HUES64 (cell line): ENCODE results near the gene SRCAP.

Experiments used
- H3K27ac ChIP-seq: 2 replicates; pipeline ENCODE4 v1.7.0; 2013; ENCODE audit warnings: low read depth, low read length, inconsistent platforms
- H3K27me3 ChIP-seq: 2 replicates; pipeline ENCODE4 v1.6.1; 2013; ENCODE audit warnings: mild to moderate bottlenecking, low read length; ENCODE audit not compliant: insufficient read depth
- H3K36me3 ChIP-seq: 2 replicates; pipeline ENCODE4 v1.6.1; 2013; ENCODE audit warnings: mild to moderate bottlenecking, low read length; ENCODE audit not compliant: insufficient read depth
- H3K4me1 ChIP-seq: 2 replicates; pipeline ENCODE4 v1.6.1; 2013; ENCODE audit warnings: mild to moderate bottlenecking, low read length, moderate library complexity; ENCODE audit not compliant: insufficient read depth
- H3K4me3 ChIP-seq: 2 replicates; pipeline ENCODE4 v1.5.1; 2013; ENCODE audit warnings: mild to moderate bottlenecking, low read length, moderate library complexity
- H3K9ac ChIP-seq: 2 replicates; pipeline ENCODE4 v1.6.1; 2013; ENCODE audit warnings: mild to moderate bottlenecking, low read depth, low read length
- H3K9me3 ChIP-seq: 2 replicates; pipeline ENCODE4 v1.6.1; 2013; ENCODE audit warnings: low read depth, low read length; ENCODE audit not compliant: insufficient read depth
- WGBS: fragments of 150-250, 120-280 bp; methylation state at CpG from one replicate; pipeline ENCODE4 v1.1.7; 2013; ENCODE audit warnings: missing lambda C conversion rate; 5-methylcytosine and 5-hydroxymethylcytosine counted together

Gene SRCAP

GRCh38 chr16:30722916-30723315 is 23.9 kb downstream of the SRCAP start:
- peaks cover 86% of the 10 kb centered on the region for H3K36me3 ChIP-seq
- H3K9ac ChIP-seq, result no peak overlapping the region
- no peak overlapping the region for H3K4me3 ChIP-seq
- no peaks in the 10 kb centered on the region for H3K9me3 ChIP-seq
- no peaks in the 10 kb centered on the region for H3K27me3 ChIP-seq
- H3K4me1 ChIP-seq, result 0 out of 2 replicates have a peak, but pooled peaks cover under 1% of the 10 kb centered on the region
- no peak overlapping the region for H3K27ac ChIP-seq
- 95% methylated on average over 10 of the region's 10 CpGs for WGBS

- no peaks in the 10 kb centered on the region for H3K27me3 ChIP-seq
- WGBS, result 95% methylated on average over 12 of the region's 12 CpGs
- peaks cover 89% of the 10 kb centered on the region for H3K36me3 ChIP-seq
- H3K27ac ChIP-seq, result no peak overlapping the region
- no peak overlapping the region for H3K9ac ChIP-seq
- peaks cover 6% of the 10 kb centered on the region; the same call in 1 of the 2 replicates for H3K4me1 ChIP-seq
- no peaks in the 10 kb centered on the region for H3K9me3 ChIP-seq
- no peak overlapping the region for H3K4me3 ChIP-seq
Observed at GRCh38 chr16:30723725-30724355, 24.9 kb downstream of the SRCAP start.

GRCh38 chr16:30724641-30725417 is 25.9 kb downstream of the SRCAP start:
- Histone ChIP-seq H3K9ac (no peak overlapping the region), H3K36me3 (peaks cover 92% of the 10 kb centered on the region), H3K9me3 (no peaks in the 10 kb centered on the region), H3K27me3 (no peaks in the 10 kb centered on the region), H3K4me1 (peaks cover 6% of the 10 kb centered on the region; the same call in 1 of the 2 replicates), H3K27ac (no peak overlapping the region), H3K4me3 (no peak overlapping the region)
- 95% methylated on average over 19 of the region's 23 CpGs for WGBS

GRCh38 chr16:30725418-30725792 is 26.4 kb downstream of the SRCAP start:
- H3K4me3 ChIP-seq, result no peak overlapping the region
- no peak overlapping the region for H3K9ac ChIP-seq
- H3K27ac ChIP-seq, result no peak overlapping the region
- peaks cover 91% of the 10 kb centered on the region for H3K36me3 ChIP-seq
- no peaks in the 10 kb centered on the region for H3K27me3 ChIP-seq
- 100% methylated on average over 2 of the region's 3 CpGs for WGBS
- no peaks in the 10 kb centered on the region for H3K9me3 ChIP-seq
- H3K4me1 ChIP-seq, result peaks cover 6% of the 10 kb centered on the region; the same call in 1 of the 2 replicates

DNA sequence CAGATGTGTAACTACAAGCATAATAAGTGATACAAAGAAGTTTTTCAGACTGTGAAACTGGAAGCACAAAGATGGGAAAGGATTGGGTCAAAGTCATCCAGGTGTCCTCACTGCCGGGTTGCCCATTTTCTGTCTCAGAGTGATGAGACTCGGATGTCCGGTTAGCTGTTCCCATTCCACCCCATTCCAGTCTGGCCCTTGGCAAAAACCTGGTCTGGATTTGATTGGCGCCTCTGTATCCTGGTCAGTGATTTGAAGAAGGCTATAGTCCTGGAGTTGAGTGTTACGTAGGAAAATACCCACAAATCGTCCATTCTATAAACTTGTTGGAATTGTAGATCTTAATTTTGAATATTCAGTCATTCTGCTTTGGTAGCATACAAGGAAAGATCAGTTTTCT is 29.4 kb downstream of the SRCAP start:
- no peaks in the 10 kb centered on the region for H3K27me3 ChIP-seq
- 93% methylated on average over 6 of the region's 6 CpGs for WGBS
- H3K9ac ChIP-seq, result no peak overlapping the region
- H3K9me3 ChIP-seq, result no peaks in the 10 kb centered on the region
- peaks cover 84% of the 10 kb centered on the region for H3K36me3 ChIP-seq
- H3K4me1 ChIP-seq, result peaks cover 6% of the 10 kb centered on the region; the same call in 1 of the 2 replicates
- H3K27ac ChIP-seq, result no peak overlapping the region
- H3K4me3 ChIP-seq, result no peak overlapping the region

DNA sequence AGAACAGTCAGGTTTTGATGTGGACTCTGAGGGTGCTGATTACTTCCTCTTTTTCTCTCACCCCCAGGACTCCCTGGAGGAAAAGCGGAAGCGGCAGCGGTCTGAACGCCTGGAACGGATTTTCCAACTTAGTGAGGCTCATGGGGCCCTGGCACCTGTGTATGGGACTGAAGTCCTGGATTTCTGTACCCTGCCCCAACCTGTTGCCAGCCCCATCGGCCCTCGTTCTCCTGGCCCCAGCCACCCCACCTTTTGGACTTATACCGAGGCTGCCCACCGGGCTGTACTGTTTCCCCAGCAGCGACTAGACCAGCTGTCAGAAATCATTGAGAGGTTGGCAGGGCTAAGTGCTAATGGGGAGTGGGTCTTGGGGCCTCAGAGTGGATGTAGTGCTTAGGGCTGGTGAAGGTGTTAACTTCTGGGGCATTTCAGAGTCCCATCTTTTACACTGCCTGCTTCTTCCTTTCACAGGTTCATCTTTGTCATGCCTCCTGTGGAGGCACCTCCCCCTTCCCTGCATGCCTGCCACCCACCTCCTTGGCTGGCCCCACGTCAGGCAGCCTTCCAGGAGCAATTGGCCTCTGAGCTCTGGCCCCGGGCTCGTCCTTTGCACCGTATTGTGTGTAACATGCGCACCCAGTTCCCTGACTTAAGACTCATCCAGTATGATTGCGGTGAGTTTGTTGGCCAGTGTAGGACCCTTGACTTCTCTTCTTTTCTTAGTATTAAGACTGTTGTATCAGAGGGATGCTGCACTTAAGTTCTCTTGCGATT is 30.1 kb downstream of the SRCAP start:
- Histone ChIP-seq H3K36me3 (peaks cover 83% of the 10 kb centered on the region), H3K9me3 (no peaks in the 10 kb centered on the region), H3K4me3 (no peak overlapping the region), H3K27me3 (no peaks in the 10 kb centered on the region), H3K27ac (no peak overlapping the region), H3K4me1 (peaks cover 6% of the 10 kb centered on the region; the same call in 1 of the 2 replicates), H3K9ac (no peak overlapping the region)
- 91% methylated on average over 17 of the region's 17 CpGs for WGBS

DNA sequence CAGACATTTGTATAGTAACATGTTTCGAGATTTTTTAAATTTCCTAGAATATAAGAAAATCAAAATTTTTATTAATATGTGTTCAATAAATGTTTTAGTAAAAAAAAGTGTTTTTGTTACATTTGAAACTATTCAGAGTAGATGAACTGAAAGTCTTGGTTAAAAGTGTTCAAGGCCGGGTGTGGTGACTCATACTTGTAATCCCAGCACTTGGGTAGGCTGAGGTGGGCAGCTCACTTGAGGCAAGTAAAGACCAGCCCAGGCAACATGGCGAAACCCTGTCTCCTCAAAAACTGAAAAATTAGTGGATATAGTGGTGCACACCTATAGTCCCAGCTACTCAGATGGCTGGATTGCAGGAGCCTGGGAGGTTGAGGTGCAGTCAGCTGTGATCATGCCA is 32.4 kb downstream of the SRCAP start:
- no peaks in the 10 kb centered on the region for H3K27me3 ChIP-seq
- no peak overlapping the region for H3K4me3 ChIP-seq
- H3K36me3 ChIP-seq, result peaks cover 82% of the 10 kb centered on the region
- 95% methylated on average over 2 of the region's 3 CpGs for WGBS
- H3K4me1 ChIP-seq, result peaks cover 6% of the 10 kb centered on the region; the same call in 1 of the 2 replicates
- H3K9me3 ChIP-seq, result no peaks in the 10 kb centered on the region
- H3K27ac ChIP-seq, result no peak overlapping the region
- no peak overlapping the region for H3K9ac ChIP-seq

DNA sequence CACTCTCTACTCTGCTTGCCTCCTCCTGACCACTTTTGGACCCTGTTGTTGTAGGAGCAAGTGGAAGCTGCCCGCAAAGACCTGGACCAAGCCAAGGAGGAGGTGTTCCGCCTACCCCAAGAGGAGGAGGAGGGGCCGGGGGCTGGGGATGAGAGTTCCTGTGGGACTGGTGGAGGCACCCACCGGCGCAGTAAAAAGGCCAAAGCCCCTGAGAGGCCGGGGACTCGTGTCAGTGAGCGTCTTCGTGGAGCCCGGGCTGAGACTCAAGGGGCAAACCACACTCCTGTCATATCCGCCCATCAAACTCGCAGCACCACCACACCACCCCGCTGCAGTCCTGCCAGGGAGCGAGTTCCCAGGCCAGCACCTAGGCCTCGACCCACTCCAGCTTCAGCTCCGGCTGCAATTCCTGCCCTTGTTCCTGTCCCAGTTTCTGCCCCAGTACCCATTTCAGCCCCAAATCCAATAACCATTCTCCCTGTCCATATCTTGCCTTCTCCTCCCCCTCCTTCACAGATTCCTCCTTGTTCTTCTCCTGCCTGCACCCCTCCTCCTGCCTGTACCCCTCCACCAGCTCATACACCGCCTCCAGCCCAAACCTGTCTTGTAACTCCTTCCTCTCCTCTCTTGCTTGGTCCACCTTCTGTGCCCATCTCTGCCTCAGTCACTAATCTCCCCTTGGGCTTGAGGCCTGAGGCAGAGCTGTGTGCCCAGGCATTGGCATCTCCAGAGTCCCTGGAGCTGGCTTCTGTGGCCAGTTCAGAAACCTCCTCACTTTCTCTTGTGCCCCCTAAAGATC is 38.2 kb downstream of the SRCAP start:
- Histone ChIP-seq H3K27me3 (no peaks in the 10 kb centered on the region), H3K4me3 (no peak overlapping the region), H3K27ac (no peak overlapping the region), H3K4me1 (peaks cover 21% of the 10 kb centered on the region), H3K9me3 (no peaks in the 10 kb centered on the region), H3K36me3 (peaks cover 81% of the 10 kb centered on the region), H3K9ac (no peak overlapping the region)
- 95% methylated on average over 17 of the region's 17 CpGs for WGBS

- WGBS, result 96% methylated on average over 25 of the region's 25 CpGs
- no peaks in the 10 kb centered on the region for H3K9me3 ChIP-seq
- H3K27ac ChIP-seq, result no peak overlapping the region
- H3K9ac ChIP-seq, result no peak overlapping the region
- H3K4me1 ChIP-seq, result peaks cover 21% of the 10 kb centered on the region
- peaks cover 78% of the 10 kb centered on the region for H3K36me3 ChIP-seq
- no peaks in the 10 kb centered on the region for H3K27me3 ChIP-seq
- no peak overlapping the region for H3K4me3 ChIP-seq
Observed at GRCh38 chr16:30737794-30738648, 39.0 kb downstream of the SRCAP start.
